ENCODE results near the gene PLCL2.

DNA sequence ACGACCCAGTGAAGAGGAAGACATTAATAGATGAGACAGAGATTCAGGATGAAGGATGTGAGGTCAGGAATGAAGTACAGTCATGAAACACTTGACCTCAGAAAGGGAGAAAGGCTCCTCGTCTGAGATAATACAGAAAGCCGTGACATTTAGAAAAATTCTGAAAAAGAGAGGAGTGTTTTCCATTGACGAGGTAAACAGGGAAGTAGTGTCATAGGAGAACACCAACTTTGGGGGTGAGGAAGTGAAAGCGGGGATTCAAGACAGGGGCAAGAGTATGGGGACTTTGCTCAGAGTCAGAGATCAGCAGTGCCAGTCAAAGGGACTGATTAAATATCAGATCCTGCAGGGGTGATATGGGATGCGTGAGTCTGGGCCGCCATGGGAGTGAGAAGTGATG is 160.9 kb downstream of the PLCL2 start:
- TF ChIP-seq, protein P1, sequence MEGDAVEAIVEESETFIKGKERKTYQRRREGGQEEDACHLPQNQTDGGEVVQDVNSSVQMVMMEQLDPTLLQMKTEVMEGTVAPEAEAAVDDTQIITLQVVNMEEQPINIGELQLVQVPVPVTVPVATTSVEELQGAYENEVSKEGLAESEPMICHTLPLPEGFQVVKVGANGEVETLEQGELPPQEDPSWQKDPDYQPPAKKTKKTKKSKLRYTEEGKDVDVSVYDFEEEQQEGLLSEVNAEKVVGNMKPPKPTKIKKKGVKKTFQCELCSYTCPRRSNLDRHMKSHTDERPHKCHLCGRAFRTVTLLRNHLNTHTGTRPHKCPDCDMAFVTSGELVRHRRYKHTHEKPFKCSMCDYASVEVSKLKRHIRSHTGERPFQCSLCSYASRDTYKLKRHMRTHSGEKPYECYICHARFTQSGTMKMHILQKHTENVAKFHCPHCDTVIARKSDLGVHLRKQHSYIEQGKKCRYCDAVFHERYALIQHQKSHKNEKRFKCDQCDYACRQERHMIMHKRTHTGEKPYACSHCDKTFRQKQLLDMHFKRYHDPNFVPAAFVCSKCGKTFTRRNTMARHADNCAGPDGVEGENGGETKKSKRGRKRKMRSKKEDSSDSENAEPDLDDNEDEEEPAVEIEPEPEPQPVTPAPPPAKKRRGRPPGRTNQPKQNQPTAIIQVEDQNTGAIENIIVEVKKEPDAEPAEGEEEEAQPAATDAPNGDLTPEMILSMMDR (IDR thresholded peaks at IDR 0.05; ENCODE audit: low read depth, low read length, poor library complexity, severe bottlenecking) = no peak
- no peak for TF ChIP-seq EZH2phosphoT487 (IDR thresholded peaks at IDR 0.05; ENCODE audit: borderline replicate concordance, low read length)
